ENCODE measurements around the gene OPRD1. TPM values are rescaled to one million over a fixed set of nuclear protein-coding genes. Genes with fewer than 3 reads are reported as not detected.
"Not testable (repeated sequence)": the region's sequence is repeated elsewhere in the genome, so short reads cannot be mapped to it uniquely, and the experiment has no call there.

Gene OPRD1
- total RNA-seq, 4 donors from 2014 or later = not detected

GRCh38 chr1:28865997-28866650 is 54.2 kb downstream of the OPRD1 start:
- no peak for TF ChIP-seq POLR2A (IDR thresholded peaks at IDR 0.05)
- TF ChIP-seq, protein P1, sequence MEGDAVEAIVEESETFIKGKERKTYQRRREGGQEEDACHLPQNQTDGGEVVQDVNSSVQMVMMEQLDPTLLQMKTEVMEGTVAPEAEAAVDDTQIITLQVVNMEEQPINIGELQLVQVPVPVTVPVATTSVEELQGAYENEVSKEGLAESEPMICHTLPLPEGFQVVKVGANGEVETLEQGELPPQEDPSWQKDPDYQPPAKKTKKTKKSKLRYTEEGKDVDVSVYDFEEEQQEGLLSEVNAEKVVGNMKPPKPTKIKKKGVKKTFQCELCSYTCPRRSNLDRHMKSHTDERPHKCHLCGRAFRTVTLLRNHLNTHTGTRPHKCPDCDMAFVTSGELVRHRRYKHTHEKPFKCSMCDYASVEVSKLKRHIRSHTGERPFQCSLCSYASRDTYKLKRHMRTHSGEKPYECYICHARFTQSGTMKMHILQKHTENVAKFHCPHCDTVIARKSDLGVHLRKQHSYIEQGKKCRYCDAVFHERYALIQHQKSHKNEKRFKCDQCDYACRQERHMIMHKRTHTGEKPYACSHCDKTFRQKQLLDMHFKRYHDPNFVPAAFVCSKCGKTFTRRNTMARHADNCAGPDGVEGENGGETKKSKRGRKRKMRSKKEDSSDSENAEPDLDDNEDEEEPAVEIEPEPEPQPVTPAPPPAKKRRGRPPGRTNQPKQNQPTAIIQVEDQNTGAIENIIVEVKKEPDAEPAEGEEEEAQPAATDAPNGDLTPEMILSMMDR (IDR thresholded peaks at IDR 0.05) = no peak
- H3K4me3 ChIP-seq (ENCODE audit: low read depth, poor library complexity, severe bottlenecking) = no peak overlapping the region
- 62 to 64% methylated on average over 10 of the region's 10 CpGs for WGBS, 2 donors
- intact Hi-C loops (cut with DNase I; ENCODE audit: low total_unique reads) = no loop called here
- no peak for DNase-seq (ENCODE audit: low spot score in 2 of 2)

DNA sequence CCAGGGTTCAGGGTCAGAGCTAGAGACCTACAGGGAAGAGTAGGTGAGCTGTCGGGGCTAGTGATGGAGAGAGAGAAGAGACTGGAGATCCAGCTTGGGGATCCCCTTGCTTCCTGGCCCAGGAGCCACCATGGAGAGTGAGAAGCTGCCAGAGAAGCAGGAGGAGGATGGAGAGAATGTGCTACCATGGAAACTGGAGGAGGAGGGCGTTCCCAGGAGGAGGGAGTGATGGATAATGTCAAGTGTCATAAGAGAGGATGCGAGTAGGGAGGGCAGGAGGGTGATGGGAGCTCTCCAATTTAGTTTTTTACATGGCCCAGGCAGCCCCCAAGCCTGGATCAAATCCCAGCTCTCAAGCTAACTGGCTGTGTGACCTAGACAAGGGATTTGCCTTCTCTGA is 55.9 kb downstream of the OPRD1 start:
- 78 to 82% methylated on average over 3 of the region's 3 CpGs for WGBS, 2 donors
- TF ChIP-seq, protein P1 (IDR thresholded peaks at IDR 0.05) = no peak
- no peak for TF ChIP-seq POLR2A (IDR thresholded peaks at IDR 0.05)
- no peak overlapping the region for H3K4me3 ChIP-seq (ENCODE audit: low read depth, poor library complexity, severe bottlenecking)
- intact Hi-C loops (cut with DNase I; ENCODE audit: low total_unique reads) = no loop called here
- DNase-seq (ENCODE audit: low spot score in 2 of 2) = no peak

- H3K4me3 ChIP-seq (ENCODE audit: low read depth, poor library complexity, severe bottlenecking) = no peak overlapping the region
- DNase-seq (ENCODE audit: low spot score in 2 of 2) = no peak
- WGBS, 2 donors = 96% methylated on average over 5 of the region's 5 CpGs
- TF ChIP-seq, protein P1 (IDR thresholded peaks at IDR 0.05) = no peak
- intact Hi-C loops (cut with DNase I; ENCODE audit: low total_unique reads) = loop anchor here (5.0 kb wide), 1 partner anchor 83 kb away; no protein-coding TSS in a partner anchor
Observed at GRCh38 chr1:28869952-28870351, 58.0 kb downstream of the OPRD1 start.

GRCh38 chr1:28871631-28872401 is 59.8 kb downstream of the OPRD1 start:
- no peak for DNase-seq (ENCODE audit: low spot score in 2 of 2)
- intact Hi-C loops (cut with DNase I; ENCODE audit: low total_unique reads) = loop anchor here (5.0 kb wide), 1 partner anchor 85 kb away; no protein-coding TSS in a partner anchor
- TF ChIP-seq POLR2A (IDR thresholded peaks at IDR 0.05) = no peak
- TF ChIP-seq, protein P1 (IDR thresholded peaks at IDR 0.05) = no peak
- WGBS, 2 donors = 86 to 91% methylated on average over 12 of the region's 12 CpGs
- H3K4me3 ChIP-seq (ENCODE audit: low read depth, poor library complexity, severe bottlenecking) = no peak overlapping the region

DNA sequence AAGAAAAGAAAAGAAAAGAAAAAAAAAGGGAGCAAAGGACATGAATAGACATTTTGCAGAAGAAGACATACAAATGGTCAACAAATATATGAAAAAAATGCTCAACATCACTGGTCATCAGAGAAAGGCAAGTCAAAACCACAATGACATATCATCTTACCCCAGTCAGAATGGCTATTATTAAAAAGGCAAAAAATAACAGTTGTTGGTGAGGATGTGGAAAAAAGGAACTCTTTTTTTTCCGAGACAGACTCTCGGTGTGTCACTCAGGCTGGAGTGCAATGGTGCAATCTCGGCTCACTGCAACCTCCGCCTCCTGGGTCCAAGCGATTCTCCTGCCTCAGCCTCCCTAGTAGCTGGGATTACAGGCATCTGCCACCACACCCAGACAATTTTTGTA is 63.2 kb downstream of the OPRD1 start:
- intact Hi-C loops (cut with DNase I; ENCODE audit: low total_unique reads); H3K4me3 ChIP-seq (ENCODE audit: low read depth, poor library complexity, severe bottlenecking); DNase-seq (ENCODE audit: low spot score in 2 of 2): not testable (repeated sequence)
- 84 to 88% methylated on average over 5 of the region's 5 CpGs for WGBS, 2 donors

- 23 to 27% methylated on average over 18 of the region's 18 CpGs for WGBS, 2 donors
- TF ChIP-seq POLR2A (IDR thresholded peaks at IDR 0.05) = no peak
- TF ChIP-seq, protein P1 (IDR thresholded peaks at IDR 0.05) = peak in 1 of 3 donors; percentile 71
- DNase-seq (ENCODE audit: low spot score in 2 of 2) = peak; percentile 66 to 96
- no peak overlapping the region for H3K4me3 ChIP-seq (ENCODE audit: low read depth, poor library complexity, severe bottlenecking)
- intact Hi-C loops (cut with DNase I; ENCODE audit: low total_unique reads) = no loop called here
Observed at GRCh38 chr1:28877132-28877781, 65.3 kb downstream of the OPRD1 start.

Data from lower leg skin (tissue), 4 donors.